WTC11 (cell line): ENCODE data around the gene IRS1. TPM values are rescaled to one million over a fixed set of nuclear protein-coding genes. Genes with fewer than 3 reads are reported as not detected.

Experiments used
- CREM ChIP-seq: sonication (generic); formaldehyde crosslinking; IDR thresholded peaks from 2 replicates; pipeline ENCODE4 v1.8.1; 2022; ENCODE audit warnings: mild to moderate bottlenecking, missing genetic modification reagents, moderate library complexity
- ELF4 ChIP-seq: sonication (generic); formaldehyde crosslinking; IDR thresholded peaks from 2 replicates; pipeline ENCODE4 v1.8.1; 2022; ENCODE audit warnings: low read depth, mild to moderate bottlenecking, moderate library complexity, missing genetic modification reagents
- ETV6 ChIP-seq: sonication (generic); formaldehyde crosslinking; IDR thresholded peaks from 2 replicates; pipeline ENCODE4 v1.8.1; 2022; ENCODE audit warnings: mild to moderate bottlenecking, missing genetic modification reagents
- FOXK1 ChIP-seq: sonication (generic); formaldehyde crosslinking; IDR thresholded peaks from 2 replicates; pipeline ENCODE4 v1.8.0; 2022; ENCODE audit warnings: mild to moderate bottlenecking, moderate library complexity, missing genetic modification reagents
- GABPB1 ChIP-seq: sonication (generic); formaldehyde crosslinking; IDR thresholded peaks from 2 replicates; pipeline ENCODE4 v1.8.1; 2023; ENCODE audit warnings: mild to moderate bottlenecking, missing genetic modification reagents
- GRHL2 ChIP-seq: fragments of 250-450 bp; sonication (Bioruptor Pico); IDR thresholded peaks from 2 replicates; pipeline ENCODE4 v1.8.0; 2022; ENCODE audit warnings: mild to moderate bottlenecking, moderate library complexity; ENCODE audit not compliant: insufficient replicate concordance, severe bottlenecking
- HMGA2 ChIP-seq: fragments of 250-450 bp; sonication (Bioruptor Pico); IDR thresholded peaks from 2 replicates; pipeline ENCODE4 v1.4.0; 2021; ENCODE audit warnings: mild to moderate bottlenecking, moderate library complexity
- IRF2 ChIP-seq: sonication (generic); formaldehyde crosslinking; IDR thresholded peaks from 2 replicates; pipeline ENCODE4 v1.8.0; 2022; ENCODE audit warnings: low read depth, missing genetic modification reagents, borderline replicate concordance
- KAT7 ChIP-seq: sonication (generic); formaldehyde crosslinking; IDR thresholded peaks from 2 replicates; pipeline ENCODE4 v1.8.1; 2023; ENCODE audit warnings: missing genetic modification reagents, mild to moderate bottlenecking, borderline replicate concordance
- NFATC4 ChIP-seq: fragments of 250-450 bp; sonication (Bioruptor Pico); IDR thresholded peaks from 2 replicates; pipeline ENCODE4 v1.9.0; 2021; ENCODE audit warnings: mild to moderate bottlenecking
- NFE2L1 ChIP-seq: sonication (generic); formaldehyde crosslinking; IDR thresholded peaks from 2 replicates; pipeline ENCODE4 v1.8.1; 2023; ENCODE audit warnings: missing genetic modification reagents
- OVOL2 ChIP-seq: fragments of 250-450 bp; sonication (Bioruptor Pico); IDR thresholded peaks from 2 replicates; pipeline ENCODE4 v1.9.0; 2021; ENCODE audit warnings: mild to moderate bottlenecking, borderline replicate concordance
- RELA ChIP-seq: sonication (generic); formaldehyde crosslinking; IDR thresholded peaks from 2 replicates; pipeline ENCODE4 v1.8.1; 2022; ENCODE audit warnings: missing genetic modification reagents, mild to moderate bottlenecking, borderline replicate concordance
- SMAD4 ChIP-seq: sonication (generic); formaldehyde crosslinking; IDR thresholded peaks from 2 replicates; pipeline ENCODE4 v1.8.0; 2022; ENCODE audit warnings: mild to moderate bottlenecking, missing genetic modification reagents
- SP1 ChIP-seq: sonication (generic); formaldehyde crosslinking; conservative IDR thresholded peaks from 2 replicates; pipeline ENCODE4 v1.8.1; 2022; ENCODE audit warnings: missing genetic modification reagents
- TCF7 ChIP-seq: sonication (generic); formaldehyde crosslinking; IDR thresholded peaks from 2 replicates; pipeline ENCODE4 v1.8.0; 2022; ENCODE audit warnings: mild to moderate bottlenecking, low read depth, missing genetic modification reagents, moderate library complexity
- ZBTB21 ChIP-seq: sonication (generic); formaldehyde crosslinking; IDR thresholded peaks from 2 replicates; pipeline ENCODE4 v1.8.1; 2023; ENCODE audit warnings: mild to moderate bottlenecking, missing genetic modification reagents, borderline replicate concordance
- ZNF138 ChIP-seq: sonication (generic); formaldehyde crosslinking; conservative IDR thresholded peaks from 2 replicates; pipeline ENCODE4 v1.8.1; 2022; ENCODE audit warnings: mild to moderate bottlenecking, moderate library complexity, missing genetic modification reagents
- ZNF317 ChIP-seq: sonication (generic); formaldehyde crosslinking; IDR thresholded peaks from 2 replicates; pipeline ENCODE4 v1.8.1; 2023; ENCODE audit warnings: low read depth, mild to moderate bottlenecking, moderate library complexity, missing genetic modification reagents, borderline replicate concordance
- ZNF416 ChIP-seq: fragments of 250-450 bp; sonication (Bioruptor Pico); IDR thresholded peaks from 2 replicates; pipeline ENCODE4 v1.9.0; 2021; ENCODE audit warnings: mild to moderate bottlenecking, inconsistent platforms
- ZNF423 ChIP-seq: fragments of 250-450 bp; sonication (Bioruptor Pico); IDR thresholded peaks from 2 replicates; pipeline ENCODE4 v2.1.2; 2022; ENCODE audit warnings: mild to moderate bottlenecking, moderate library complexity
- total RNA-seq: library from RNA; stranded (reverse); gene quantifications from 3 replicates; pipeline ENCODE4 v1.2.3, GENCODE V29; 2021
- TF ChIP-seq, protein P1 (sequence below): sonication (generic); formaldehyde crosslinking; IDR thresholded peaks from 2 replicates; pipeline ENCODE4 v1.8.1; 2022; ENCODE audit warnings: mild to moderate bottlenecking, moderate library complexity, missing genetic modification reagents
- TF ChIP-seq, protein P2 (sequence below): sonication (generic); formaldehyde crosslinking; IDR thresholded peaks from 2 replicates; pipeline ENCODE4 v1.8.1; 2023; ENCODE audit warnings: mild to moderate bottlenecking, missing genetic modification reagents, moderate library complexity
- TF ChIP-seq, protein P3 (sequence below): fragments of 250-450 bp; sonication (Bioruptor Pico); conservative IDR thresholded peaks from 2 replicates; pipeline ENCODE4 v1.9.0; 2021; ENCODE audit warnings: mild to moderate bottlenecking
- TF ChIP-seq, protein P4 (sequence below): sonication (generic); formaldehyde crosslinking; conservative IDR thresholded peaks from 2 replicates; pipeline ENCODE4 v1.8.1; 2022; ENCODE audit warnings: mild to moderate bottlenecking, missing genetic modification reagents
- TF ChIP-seq, protein P5 (sequence below): sonication (generic); formaldehyde crosslinking; IDR thresholded peaks from 2 replicates; pipeline ENCODE4 v1.8.1; 2022; ENCODE audit warnings: missing genetic modification reagents, borderline replicate concordance
- TF ChIP-seq, protein P6 (sequence below): sonication (generic); formaldehyde crosslinking; IDR thresholded peaks from 2 replicates; pipeline ENCODE4 v1.8.0; 2022; ENCODE audit warnings: mild to moderate bottlenecking, missing genetic modification reagents
- TF ChIP-seq, protein P7 (sequence below): sonication (generic); formaldehyde crosslinking; IDR thresholded peaks from 2 replicates; pipeline ENCODE4 v1.8.1; 2023; ENCODE audit warnings: mild to moderate bottlenecking, missing genetic modification reagents
- TF ChIP-seq, protein P8 (sequence below): sonication (generic); formaldehyde crosslinking; IDR thresholded peaks from 2 replicates; pipeline ENCODE4 v1.8.1; 2022; ENCODE audit warnings: low read depth, missing genetic modification reagents, borderline replicate concordance
- TF ChIP-seq, protein P9 (sequence below): sonication (generic); formaldehyde crosslinking; IDR thresholded peaks from 2 replicates; pipeline ENCODE4 v1.8.0; 2022; ENCODE audit warnings: mild to moderate bottlenecking, missing genetic modification reagents

Gene IRS1
- total RNA-seq, 1 experiment from 2014 or later, result 22.9 TPM

DNA sequence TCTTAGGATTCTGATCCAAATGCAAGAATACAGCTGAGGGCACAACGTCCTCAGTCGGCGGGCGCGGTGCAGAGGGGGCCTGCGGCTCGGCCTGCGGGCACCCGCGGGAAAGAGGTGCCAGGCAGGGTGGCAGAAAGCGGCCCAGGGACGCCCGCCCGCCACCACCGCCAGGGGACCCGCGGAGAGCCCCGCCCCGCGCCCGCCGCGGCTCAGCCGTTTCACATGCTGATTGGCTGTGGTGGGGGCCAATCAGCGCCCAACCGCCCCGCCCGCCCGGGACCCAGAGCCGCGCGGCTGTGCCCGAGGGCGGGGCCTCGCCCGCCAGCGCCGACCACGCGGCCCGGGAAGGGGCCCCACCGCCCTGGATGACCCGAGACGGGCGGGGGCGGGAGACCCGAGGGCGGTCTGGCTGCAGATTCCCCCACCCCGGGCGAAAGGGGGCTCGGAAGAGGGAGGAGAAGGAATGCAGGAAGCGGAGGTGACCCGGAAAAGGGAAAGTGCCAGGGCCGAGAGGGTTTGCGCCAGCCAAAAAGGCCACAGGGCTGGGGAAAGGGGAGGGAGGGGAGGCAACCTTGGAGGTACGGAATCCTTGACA is 8.0 kb downstream of the IRS1 start (continued):
- TF ChIP-seq NFATC4 (CRISPR knock-in tag), result no peak
- TF ChIP-seq ZNF317 (CRISPR knock-in tag), result no peak
- TF ChIP-seq SMAD4 (CRISPR knock-in tag), result no peak
- no peak for TF ChIP-seq KAT7 (CRISPR knock-in tag)
- TF ChIP-seq, protein P1, sequence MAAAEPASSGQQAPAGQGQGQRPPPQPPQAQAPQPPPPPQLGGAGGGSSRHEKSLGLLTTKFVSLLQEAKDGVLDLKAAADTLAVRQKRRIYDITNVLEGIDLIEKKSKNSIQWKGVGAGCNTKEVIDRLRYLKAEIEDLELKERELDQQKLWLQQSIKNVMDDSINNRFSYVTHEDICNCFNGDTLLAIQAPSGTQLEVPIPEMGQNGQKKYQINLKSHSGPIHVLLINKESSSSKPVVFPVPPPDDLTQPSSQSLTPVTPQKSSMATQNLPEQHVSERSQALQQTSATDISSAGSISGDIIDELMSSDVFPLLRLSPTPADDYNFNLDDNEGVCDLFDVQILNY (CRISPR knock-in tag), result peak; percentile 61
- TF ChIP-seq, protein P2, sequence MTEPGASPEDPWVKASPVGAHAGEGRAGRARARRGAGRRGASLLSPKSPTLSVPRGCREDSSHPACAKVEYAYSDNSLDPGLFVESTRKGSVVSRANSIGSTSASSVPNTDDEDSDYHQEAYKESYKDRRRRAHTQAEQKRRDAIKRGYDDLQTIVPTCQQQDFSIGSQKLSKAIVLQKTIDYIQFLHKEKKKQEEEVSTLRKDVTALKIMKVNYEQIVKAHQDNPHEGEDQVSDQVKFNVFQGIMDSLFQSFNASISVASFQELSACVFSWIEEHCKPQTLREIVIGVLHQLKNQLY (CRISPR knock-in tag), result 0 out of 2 replicates have a peak, but pooled peaks have one; percentile 70
- TF ChIP-seq NFE2L1 (CRISPR knock-in tag), result peak; percentile 13; the same call in 1 of the 2 replicates
- TF ChIP-seq GABPB1 (CRISPR knock-in tag), result no peak
- TF ChIP-seq, protein P3, sequence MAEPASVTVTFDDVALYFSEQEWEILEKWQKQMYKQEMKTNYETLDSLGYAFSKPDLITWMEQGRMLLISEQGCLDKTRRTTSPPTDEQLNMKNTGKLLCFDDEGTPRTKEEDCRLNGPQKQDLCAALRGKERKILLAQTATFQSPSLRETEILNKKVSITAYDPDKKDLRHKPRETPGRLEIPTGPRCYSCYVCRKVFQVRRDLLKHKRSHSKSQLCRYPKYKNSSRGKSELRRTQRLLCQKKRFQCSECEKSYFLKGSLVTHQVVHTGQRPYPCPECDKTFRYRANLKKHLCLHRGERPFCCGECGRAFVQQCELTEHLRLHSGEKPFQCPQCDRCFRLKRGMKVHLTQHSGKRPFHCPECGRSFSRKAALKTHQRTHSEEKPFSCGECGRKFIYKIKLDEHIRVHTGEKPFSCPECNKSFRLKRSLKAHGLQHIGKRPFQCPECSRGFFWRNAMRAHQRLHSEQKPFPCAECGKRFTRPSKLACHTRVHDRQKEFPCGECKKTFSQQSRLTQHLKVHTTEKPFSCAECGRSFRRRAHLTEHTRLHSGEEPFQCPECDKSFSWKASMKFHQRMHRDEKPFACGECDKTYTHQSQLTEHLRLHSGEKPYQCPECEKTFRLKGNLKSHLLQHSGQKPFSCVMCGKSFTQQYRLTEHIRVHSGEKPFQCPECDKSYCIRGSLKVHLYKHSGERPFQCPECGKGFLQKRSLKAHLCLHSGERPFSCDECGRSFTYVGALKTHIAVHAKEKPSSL (CRISPR knock-in tag), result no peak
- TF ChIP-seq, protein P4, sequence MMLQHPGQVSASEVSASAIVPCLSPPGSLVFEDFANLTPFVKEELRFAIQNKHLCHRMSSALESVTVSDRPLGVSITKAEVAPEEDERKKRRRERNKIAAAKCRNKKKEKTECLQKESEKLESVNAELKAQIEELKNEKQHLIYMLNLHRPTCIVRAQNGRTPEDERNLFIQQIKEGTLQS (CRISPR knock-in tag), result no peak
- TF ChIP-seq, protein P5, sequence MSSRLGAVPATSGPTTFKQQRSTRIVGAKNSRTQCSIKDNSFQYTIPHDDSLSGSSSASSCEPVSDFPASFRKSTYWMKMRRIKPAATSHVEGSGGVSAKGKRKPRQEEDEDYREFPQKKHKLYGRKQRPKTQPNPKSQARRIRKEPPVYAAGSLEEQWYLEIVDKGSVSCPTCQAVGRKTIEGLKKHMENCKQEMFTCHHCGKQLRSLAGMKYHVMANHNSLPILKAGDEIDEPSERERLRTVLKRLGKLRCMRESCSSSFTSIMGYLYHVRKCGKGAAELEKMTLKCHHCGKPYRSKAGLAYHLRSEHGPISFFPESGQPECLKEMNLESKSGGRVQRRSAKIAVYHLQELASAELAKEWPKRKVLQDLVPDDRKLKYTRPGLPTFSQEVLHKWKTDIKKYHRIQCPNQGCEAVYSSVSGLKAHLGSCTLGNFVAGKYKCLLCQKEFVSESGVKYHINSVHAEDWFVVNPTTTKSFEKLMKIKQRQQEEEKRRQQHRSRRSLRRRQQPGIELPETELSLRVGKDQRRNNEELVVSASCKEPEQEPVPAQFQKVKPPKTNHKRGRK (CRISPR knock-in tag), result no peak
- TF ChIP-seq, protein P6, sequence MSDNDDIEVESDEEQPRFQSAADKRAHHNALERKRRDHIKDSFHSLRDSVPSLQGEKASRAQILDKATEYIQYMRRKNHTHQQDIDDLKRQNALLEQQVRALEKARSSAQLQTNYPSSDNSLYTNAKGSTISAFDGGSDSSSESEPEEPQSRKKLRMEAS (CRISPR knock-in tag), result no peak
- no peak for TF ChIP-seq OVOL2
- TF ChIP-seq HMGA2 (CRISPR knock-in tag), result no peak
- no peak for TF ChIP-seq IRF2
- TF ChIP-seq, protein P7, sequence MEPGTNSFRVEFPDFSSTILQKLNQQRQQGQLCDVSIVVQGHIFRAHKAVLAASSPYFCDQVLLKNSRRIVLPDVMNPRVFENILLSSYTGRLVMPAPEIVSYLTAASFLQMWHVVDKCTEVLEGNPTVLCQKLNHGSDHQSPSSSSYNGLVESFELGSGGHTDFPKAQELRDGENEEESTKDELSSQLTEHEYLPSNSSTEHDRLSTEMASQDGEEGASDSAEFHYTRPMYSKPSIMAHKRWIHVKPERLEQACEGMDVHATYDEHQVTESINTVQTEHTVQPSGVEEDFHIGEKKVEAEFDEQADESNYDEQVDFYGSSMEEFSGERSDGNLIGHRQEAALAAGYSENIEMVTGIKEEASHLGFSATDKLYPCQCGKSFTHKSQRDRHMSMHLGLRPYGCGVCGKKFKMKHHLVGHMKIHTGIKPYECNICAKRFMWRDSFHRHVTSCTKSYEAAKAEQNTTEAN (CRISPR knock-in tag), result no peak
- peak; percentile 81 for TF ChIP-seq SP1
- TF ChIP-seq ZNF416 (CRISPR knock-in tag), result peak; percentile 60; the same call in 1 of the 2 replicates
- TF ChIP-seq TCF7 (CRISPR knock-in tag), result no peak
- TF ChIP-seq RELA (CRISPR knock-in tag), result no peak
- TF ChIP-seq ELF4 (CRISPR knock-in tag), result no peak
- TF ChIP-seq, protein P8, sequence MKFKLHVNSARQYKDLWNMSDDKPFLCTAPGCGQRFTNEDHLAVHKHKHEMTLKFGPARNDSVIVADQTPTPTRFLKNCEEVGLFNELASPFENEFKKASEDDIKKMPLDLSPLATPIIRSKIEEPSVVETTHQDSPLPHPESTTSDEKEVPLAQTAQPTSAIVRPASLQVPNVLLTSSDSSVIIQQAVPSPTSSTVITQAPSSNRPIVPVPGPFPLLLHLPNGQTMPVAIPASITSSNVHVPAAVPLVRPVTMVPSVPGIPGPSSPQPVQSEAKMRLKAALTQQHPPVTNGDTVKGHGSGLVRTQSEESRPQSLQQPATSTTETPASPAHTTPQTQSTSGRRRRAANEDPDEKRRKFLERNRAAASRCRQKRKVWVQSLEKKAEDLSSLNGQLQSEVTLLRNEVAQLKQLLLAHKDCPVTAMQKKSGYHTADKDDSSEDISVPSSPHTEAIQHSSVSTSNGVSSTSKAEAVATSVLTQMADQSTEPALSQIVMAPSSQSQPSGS (CRISPR knock-in tag), result no peak
- no peak for TF ChIP-seq ZNF423 (CRISPR knock-in tag)
- TF ChIP-seq, protein P9, sequence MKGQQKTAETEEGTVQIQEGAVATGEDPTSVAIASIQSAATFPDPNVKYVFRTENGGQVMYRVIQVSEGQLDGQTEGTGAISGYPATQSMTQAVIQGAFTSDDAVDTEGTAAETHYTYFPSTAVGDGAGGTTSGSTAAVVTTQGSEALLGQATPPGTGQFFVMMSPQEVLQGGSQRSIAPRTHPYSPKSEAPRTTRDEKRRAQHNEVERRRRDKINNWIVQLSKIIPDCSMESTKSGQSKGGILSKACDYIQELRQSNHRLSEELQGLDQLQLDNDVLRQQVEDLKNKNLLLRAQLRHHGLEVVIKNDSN (CRISPR knock-in tag), result no peak
- peak; percentile 21; the same call in 1 of the 2 replicates for TF ChIP-seq CREM
- TF ChIP-seq ZBTB21, result peak; percentile 69; the same call in 1 of the 2 replicates
- peak; percentile 99 for TF ChIP-seq ETV6
- TF ChIP-seq GRHL2, result no peak
- TF ChIP-seq FOXK1 (CRISPR knock-in tag), result 0 out of 2 replicates have a peak, but pooled peaks have one; percentile 51
- TF ChIP-seq ZNF138, result no peak
